Activated CD4-positive, CD25-positive, alpha-beta regulatory T cell treated with anti-CD3 and anti-CD28 coated beads, Interleukin-2, amount 50 U/mL, for 72 hours (primary cell): ENCODE data around the gene MBD1.
"Not testable (repeated sequence)": the region's sequence is repeated elsewhere in the genome, so short reads cannot be mapped to it uniquely, and the experiment has no call there.

Experiments
- DNase-seq: peaks from one replicate; pipeline ENCODE4 v3.0.0; 2021

The MBD1 gene

DNA sequence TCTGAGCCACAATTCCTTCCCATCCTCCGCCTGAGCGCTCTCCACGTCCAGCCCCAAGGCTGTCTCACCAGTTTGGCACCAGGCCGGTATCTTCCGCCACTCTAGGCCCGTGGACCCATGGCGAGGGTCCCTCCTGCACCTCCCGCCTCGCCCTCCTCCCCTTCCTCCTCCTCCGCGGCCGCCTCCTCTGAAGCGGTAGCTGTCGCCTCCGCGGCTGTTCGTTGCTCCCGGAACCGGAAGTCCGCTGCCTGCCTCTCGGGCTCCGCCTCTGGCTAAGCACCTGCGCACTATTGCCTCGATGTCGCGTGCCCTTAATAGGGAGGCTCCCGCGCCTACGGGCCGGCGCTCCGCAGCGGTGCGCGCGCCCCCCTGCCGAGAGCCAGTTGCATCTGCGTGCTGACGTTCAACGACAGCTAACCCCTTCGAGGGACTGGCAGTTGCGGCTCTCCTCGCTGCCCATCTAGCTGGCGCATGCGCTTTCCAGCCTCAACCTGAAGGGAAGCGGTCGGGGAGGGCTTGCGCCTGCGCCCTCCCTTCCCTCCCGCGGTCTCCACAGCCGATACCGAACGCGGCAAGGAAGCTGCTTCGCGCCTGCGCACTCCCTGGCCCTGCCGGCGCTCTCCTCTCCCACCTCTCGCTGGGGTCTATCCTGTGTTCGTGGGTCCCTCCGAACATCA, at the start of gene MBD1:
TSS of gene MBD1 (minus strand) at position 229 of the 677 bp plus-strand sequence. CDS start 1,531 bp downstream, outside the sequence.
- DNase-seq, result peak; percentile 94

- DNase-seq, result no peak
Observed at GRCh38 chr18:50330176-50330575, 48.9 kb upstream of the MBD1 start.

DNA sequence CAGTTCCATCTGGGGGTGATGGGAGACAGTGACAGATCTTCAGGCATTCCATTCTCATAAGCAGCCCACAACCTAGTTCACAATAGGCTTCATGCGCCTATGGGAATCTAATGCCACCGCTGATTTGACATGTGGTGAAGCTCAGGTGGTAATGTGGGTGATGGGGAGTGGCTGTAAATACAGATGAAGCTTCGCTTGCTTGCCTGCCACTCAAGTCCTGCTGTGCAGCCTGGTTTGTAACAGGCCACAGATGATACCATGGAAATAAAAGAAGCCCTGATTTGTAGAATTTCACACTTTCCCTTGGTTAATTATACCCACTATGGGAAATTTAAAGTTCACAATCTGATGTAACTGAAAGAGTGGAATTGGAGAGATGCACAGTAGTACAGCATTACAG, 46.7 kb upstream of the MBD1 start:
- no peak for DNase-seq

DNA sequence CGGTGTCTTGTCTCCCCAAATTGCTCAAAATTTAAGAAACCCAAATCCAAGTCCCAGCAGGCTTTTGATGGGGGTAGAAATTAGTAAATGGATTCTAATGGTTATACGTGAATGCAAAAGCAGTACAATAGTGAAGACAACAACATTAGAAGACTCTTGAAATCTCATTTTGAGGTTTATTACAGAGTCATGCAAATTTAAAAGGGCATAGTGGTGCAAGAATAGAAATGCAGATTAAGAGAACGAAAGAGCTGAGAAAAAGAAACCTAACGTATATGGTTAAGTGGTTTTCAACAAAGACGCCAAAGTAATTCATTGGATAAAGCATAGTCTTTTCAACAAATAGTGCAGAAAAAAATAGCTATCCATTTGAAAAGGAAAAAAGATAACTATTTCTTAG, 39.4 kb upstream of the MBD1 start:
- DNase-seq, result no peak

DNA sequence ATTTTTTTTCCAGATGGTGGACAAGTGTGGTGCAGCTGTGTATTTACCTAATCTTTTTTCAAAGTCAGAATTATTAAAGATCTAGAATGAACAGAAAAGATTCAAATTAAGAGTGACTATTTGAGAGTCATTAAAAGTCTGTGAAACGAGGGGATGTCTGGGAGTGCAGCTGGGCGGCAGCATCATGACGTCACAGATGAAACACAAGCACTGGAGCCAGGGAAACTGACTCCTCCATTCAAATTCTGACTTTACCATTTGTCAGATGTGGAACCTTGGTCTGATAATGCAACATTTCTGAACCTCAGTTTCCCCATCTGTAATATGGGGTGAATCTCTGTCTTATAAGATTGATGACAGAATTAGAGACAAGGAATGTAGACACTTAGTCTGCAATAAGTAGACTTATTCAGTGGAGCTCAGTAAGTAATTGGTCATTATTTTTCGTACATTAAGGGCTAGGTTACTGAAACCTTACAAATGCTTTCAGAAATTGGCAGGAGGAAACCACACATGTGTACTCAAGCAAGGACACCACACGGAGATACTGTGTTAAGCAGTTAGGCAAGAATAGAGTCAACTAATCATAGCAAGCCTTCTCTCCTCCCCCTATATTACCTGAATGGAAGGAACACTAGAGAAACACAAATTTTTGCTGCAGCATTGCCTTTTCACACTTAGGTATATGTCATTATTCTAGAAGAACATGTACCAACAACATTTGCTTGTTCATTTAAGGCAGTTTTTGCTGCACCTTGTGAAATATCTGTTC, 34.0 kb upstream of the MBD1 start:
- DNase-seq, result no peak

DNA sequence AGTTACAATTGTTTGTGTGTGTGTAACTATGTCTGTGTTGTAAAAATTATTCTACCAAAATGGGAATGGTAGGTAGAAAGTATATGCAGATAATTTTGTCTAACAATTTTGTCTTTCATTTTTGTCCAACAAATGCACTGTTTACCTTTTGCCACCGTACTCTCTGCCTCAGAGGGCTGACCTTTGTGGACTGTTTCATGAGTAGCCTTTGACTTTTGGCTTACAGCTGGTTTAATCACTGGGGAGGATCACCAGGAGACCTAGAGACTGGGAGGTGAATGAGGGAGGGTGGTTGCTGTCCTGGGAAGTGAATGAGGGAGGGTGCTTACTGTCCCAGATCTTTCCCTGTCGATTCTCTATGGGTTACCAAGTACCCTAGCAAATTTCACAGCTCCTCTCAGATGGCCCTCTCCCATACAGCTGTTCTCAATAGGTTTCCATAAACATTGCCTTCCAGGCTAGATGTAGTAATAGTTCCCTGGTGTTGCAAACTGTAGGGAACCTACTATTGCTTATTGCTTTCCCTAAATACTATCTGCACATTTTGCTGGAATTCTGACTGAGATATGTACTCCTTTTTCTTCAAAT, 32.6 kb upstream of the MBD1 start:
- DNase-seq, result no peak

DNA sequence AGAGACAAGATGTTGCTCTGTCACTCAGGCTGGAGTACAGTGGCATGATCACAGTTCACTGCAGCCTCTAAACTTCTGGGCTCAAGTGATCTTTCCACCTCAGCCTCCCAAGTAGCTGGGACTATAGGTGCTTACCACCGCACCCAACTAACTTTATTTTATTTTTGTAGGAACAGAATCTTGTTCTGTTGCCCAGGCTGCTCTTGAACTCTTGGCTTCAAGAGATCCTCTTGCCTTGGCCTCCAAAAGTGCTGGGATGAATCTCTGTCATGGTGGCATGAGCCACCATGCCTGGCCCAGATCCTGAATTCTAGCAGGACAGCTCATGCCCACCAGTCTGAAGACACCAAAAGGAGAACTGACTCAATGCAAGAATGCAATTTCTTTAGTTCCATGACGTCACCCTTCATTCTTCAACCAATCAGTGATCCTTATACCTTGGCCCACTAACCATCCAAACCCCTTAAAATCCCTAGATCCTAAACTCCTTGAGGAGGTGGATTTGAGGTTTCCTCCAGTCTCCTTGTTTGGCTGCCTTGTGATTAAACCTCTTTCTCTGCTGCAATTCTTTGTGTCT, 31.8 kb upstream of the MBD1 start:
- no peak for DNase-seq

DNA sequence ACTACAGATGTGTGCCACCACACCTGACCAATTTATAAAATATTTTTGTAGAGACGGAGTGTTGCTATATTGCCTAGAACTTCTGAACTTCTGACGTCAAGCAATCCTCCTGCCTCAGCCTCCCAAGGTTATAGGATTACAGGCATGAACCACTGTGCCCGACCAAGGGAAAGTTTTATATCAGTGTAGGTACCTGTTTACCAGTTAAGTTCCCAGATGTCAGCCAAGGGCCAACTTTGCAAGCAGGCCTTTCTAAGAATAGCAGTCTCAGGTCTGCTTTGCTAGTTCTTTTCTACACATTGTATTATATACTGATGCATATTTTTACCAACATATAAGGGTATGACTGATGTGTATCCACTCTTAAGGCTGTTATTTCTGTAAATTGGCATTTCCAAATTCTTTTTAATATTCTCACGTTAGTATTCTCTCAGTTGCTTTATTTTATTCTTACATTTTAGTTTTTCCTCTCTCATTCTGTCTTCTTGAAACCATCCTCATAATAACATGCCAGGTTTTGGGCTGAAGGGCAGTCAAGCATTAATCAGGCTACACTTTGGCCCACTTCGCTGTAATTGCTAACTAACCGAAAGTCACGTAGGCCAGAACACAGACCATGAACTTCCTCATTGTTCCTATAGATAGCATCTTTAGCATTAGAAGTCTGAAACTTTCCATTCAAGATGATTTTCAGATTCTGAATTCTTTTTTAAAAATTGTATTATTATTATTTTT, 31.1 kb upstream of the MBD1 start:
- no peak for DNase-seq

GRCh38 chr18:50311650-50312049, 30.3 kb upstream of the MBD1 start:
- DNase-seq, result no peak

- DNase-seq, result no peak
Observed at GRCh38 chr18:50310080-50310479, 28.8 kb upstream of the MBD1 start.

DNA sequence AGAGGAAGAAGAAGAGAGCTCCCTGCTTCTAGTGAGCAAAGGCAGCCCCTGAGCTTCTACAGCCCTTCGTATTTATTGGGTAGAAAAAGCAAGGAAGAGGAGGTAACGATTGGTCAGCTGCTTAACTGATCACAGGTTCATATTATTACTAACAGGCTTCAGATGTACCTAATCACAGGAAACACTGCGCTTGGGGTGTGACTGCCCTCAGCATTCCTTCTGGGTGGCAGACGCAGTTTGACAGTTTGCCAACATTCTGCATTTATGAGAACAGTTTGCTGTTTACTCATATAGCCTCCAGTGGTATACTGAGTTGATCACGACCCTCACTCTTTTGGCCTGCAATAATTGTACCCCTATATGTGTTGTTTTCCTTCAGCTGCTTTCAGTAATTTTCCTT, 27.5 kb upstream of the MBD1 start:
- DNase-seq, result not testable (repeated sequence)

DNA sequence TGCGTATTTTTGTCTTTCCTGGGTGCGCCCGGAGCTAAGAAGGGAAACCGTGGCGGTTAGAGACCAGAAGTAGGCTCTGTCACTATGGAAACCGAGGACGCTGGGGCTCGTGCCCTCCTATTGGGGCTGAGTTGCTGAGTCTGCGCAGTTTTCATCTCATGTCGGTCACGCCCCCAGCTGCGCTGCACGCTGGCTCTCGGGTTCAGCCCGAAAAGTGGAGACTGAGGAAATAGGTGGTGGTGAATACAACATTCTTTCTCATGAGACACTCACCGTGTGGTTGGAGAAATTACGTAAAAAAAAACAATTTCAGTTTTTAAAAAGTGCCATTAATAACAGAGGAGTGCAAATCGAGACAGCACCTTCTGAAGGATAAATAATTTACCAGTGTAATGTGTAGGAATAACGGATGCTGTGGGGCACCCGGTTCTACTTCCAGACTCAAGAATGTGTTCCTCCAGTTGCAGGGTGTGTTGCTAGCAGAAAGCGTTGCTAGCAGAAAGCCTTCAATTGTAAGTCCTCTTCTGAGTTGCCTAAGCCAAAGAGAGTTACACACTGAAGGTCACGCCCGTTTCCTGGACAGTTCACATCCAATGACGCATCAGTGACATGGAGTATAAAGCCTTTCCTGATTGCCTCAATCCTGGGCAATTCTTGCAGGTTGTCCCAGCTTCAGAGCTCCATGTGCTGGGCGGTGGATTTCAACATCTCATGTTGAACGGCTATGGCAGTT, 26.6 kb upstream of the MBD1 start:
- DNase-seq, result peak; percentile 85

GRCh38 chr18:50307400-50307737, 26.0 kb upstream of the MBD1 start:
- DNase-seq, result no peak

- DNase-seq, result no peak
Observed at GRCh38 chr18:50306944-50307343, 25.6 kb upstream of the MBD1 start.

- DNase-seq, result no peak
Observed at GRCh38 chr18:50301074-50301473, 19.8 kb upstream of the MBD1 start.

DNA sequence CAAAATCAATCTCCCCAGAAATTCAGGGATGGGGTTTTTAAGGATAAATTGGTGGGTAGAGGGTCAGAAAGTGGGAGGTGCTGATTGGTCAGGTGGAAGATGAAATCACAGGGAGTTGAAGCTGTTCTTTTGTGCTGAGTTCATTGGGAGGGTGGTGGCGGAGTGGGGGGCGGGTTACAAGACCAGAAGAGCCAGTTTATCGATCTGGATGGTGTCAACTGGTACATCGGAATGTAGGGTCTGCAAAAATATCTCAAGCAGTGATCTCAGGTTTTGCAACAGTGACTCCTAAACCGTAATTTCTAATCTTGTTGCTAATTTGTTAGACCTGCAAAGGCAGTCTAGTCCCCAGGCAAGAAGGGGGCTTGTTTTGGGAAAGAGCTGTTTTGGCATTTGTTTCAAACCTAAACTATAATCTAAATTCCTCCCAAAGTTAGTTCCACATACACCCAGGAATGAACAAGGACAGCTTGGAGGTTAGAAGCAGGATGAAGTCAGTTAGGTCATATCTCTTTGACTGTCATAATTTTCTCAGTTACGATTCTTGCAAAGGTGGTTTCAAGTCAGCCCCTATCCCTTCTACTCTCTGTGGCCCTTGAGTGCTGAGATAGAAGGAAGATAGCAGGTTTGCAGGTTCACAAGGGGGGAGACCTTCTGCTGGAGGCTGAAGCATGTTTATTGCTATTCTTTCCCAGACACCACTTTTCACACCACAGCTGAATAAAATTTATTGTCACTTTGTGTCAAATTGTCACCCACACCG, 18.5 kb upstream of the MBD1 start:
- DNase-seq, result no peak

- no peak for DNase-seq
Observed at GRCh38 chr18:50298443-50299284, 17.3 kb upstream of the MBD1 start.

- DNase-seq, result peak; percentile 75
Observed at GRCh38 chr18:50297621-50298442, 16.5 kb upstream of the MBD1 start.

GRCh38 chr18:50293039-50293438, 11.7 kb upstream of the MBD1 start:
- no peak for DNase-seq

DNA sequence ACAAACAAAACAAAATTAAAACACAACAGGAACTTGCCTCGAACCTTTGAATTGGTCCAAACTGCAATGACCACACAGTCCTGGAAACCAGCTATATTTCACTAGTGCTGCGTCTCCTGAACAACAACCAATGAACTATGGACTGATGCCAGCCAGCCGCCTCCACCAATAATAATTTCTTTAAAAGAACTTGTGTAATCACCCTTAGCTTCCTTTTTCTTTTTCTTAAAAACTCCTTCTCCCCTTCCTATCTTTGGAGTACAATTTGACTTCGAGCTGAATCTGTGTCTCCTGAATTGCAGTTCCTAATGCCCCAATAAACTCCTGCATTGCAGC, 7.8 kb upstream of the MBD1 start:
- DNase-seq, result no peak
